Measurements from ENCODE around the gene TICAM2. TPM values are rescaled to one million over a fixed set of nuclear protein-coding genes. Genes with fewer than 3 reads are reported as not detected.

Gene TICAM2
- total RNA-seq, 1 donor from 2014 or later = 2.1 TPM

DNA sequence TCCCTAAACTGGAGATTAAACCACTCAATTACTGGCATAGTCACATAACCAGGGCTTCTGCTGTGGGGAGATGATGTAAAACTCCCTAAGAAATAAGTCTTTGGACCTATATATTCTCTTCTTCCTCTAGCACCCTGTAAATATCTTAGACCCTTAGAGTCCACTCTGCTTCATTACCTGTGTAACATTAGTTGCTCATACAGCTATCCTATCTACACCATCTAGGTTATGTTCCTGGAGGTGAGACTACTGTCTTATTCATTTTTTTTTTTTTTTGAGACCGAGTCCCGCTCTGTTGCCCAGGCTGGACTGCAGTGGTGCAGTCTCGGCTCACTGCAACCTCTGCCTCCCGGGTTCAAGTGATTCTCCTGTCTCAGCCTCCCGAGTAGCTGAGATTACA is 9.6 kb upstream of the TICAM2 start:
- no peak for DNase-seq (ENCODE audit: low spot score)
- no peak for ATAC-seq

- DNase-seq (ENCODE audit: low spot score) (no peak), ATAC-seq (peak; percentile 50)
Observed at GRCh38 chr5:115607935-115608334, 5.7 kb upstream of the TICAM2 start.

GRCh38 chr5:115605436-115605835 is 3.2 kb upstream of the TICAM2 start:
- ATAC-seq (no peak), DNase-seq (ENCODE audit: low spot score) (no peak)

DNA sequence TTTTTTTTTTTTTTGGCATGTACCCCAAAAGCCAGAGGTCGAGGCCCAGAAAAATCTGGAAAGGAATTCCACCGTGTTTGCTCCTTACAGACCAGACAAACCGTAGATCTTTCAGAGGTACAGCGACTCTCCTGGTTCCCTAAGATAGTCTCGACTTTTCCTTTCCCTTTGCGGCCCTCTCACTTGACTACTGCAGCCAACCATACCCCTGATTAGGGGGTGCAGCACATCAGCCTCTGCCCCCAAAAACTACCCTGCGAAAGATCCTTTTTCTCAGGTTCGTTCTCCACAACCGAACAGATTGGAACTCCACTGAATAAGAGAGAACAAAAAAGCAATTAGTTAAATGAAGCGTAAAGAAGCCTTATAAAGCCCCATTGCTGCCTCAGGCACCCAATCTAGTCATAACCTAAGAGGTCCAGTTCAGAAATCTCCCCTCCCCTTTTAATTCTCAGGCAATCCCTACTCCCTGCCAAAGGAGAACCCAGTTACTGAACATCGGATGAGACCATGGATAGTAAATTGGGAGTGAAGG is 379 bp upstream of the TICAM2 start:
- ATAC-seq (no peak), DNase-seq (ENCODE audit: low spot score) (no peak)

- DNase-seq (ENCODE audit: low spot score) = no peak
Observed at GRCh38 chr5:115600766-115601165, 1.5 kb downstream of the TICAM2 start.

GRCh38 chr5:115599924-115600323 is 2.4 kb downstream of the TICAM2 start:
- no peak for DNase-seq (ENCODE audit: low spot score)
- ATAC-seq = no peak

More at GRCh38 chr5:115600766-115601165, 1.5 kb downstream of the TICAM2 start:
- no peak for ATAC-seq

DNA sequence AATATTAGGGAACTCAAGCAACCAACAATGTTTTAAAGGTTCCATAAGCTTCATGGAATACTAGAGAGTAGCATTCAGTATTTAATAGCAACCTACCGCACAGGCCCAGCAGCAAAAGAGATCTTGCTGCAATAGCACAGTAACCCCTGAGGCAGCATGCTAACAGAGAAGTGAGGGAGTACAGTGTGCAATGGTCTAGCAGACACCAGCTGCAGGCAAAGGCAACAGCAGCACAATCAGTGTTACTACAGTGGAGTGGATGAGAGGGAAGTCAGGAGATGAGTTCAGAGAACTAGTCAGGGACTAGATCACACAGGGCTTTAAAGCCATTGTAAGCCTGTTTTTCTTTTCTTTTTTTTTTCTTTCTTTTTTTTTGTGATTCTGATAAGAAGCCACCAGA is 2.8 kb downstream of the TICAM2 start:
- ATAC-seq (peak; percentile 11), DNase-seq (ENCODE audit: low spot score) (no peak)

DNA sequence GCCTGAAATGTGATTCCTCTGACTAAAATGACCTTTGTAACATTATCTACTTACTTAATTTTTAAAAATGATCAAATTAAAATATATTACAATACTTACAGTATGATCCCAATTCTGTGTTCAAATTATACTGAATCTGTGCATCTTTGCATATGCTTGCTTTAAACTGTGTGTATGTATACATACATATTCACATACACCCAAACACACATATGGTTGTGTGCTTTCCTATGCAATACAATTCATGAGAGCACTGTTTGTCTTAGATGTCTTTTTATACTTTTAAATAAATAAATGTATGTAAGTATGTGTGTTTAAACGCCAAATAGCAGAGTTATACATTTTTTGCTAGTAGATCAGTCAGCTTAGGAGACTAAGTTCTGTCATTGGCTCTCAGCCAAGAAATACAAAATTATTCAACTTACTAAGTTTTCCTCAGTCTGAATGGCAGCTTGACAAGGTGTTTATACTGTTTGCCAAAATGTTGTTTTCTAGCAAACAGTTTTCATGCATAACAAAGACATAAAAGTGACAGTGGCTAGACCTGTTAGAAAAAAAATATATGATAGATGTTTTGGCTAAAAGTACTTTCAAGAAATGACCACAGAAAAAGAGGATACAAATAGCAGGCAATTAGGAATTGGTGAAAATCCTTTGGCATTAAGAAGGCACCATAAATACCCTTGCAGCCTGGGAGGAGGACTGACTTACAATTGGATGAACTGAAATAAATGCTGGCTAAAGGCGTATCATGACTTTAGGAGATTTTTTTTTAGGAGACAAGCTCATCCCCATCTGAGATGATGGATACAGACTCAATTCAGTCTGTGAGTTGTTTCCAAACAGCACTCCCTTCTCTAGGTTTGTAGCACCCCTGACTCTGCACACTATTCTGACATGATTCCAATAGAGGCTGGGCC is 7.9 kb downstream of the TICAM2 start:
- ATAC-seq (no peak), DNase-seq (ENCODE audit: low spot score) (no peak)

GRCh38 chr5:115589043-115589442 is 13.2 kb downstream of the TICAM2 start:
- ATAC-seq (no peak), DNase-seq (ENCODE audit: low spot score) (no peak)

- no peak for DNase-seq (ENCODE audit: low spot score)
Observed at GRCh38 chr5:115588640-115589039, 13.6 kb downstream of the TICAM2 start.

DNA sequence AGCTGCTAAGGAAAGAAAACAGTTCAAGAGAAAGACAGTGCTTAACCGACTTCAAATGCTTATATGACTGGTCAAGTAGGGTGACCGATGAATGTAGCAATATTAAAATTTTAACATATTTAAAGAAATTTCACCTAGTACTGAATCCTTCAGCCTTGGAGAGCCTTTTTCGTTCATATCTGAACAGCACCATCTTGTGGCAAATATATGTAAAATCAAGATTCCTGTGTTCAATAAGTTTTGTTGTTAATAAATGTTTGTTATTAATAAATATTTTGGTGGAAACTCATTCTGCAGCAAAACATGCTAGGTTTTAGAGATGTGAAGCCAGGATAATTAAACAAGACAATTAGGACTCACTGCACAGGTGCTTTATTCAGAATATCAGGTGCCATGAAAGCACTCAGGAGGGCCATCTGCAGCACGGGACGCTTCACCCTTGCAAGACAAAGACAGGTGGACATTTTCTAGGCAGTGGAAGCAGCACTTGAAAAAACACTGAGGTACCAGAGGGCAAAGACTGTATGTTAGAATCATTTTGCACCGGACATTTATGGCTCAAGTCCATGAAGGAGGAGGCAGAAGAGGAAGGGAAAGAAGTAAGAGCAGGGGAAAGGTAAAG is 15.6 kb downstream of the TICAM2 start:
- DNase-seq (ENCODE audit: low spot score) (no peak), ATAC-seq (peak; percentile 64)

More at GRCh38 chr5:115588640-115589039, 13.6 kb downstream of the TICAM2 start:
- ATAC-seq = no peak

DNA sequence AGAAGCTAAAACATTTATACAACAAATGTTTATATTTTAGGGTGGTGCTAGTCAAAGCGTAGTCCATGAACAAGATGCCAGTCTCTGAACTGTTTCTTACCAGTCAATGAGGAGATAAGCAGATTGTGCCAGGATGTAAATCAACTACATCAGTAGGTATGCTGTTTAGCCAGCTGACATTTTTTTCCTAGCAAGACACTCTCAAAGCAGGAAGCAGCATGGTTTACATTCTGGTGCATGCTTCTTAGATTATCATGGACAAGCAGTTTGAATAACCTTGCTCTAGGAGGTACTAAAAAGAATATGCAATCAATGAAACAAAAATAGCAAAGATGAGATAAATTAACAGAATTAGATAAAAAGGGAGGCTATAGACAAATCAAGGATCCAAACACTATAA is 17.0 kb downstream of the TICAM2 start:
- no peak for DNase-seq (ENCODE audit: low spot score)
- no peak for ATAC-seq

- no peak for DNase-seq (ENCODE audit: low spot score)
- no peak for ATAC-seq
Observed at GRCh38 chr5:115584501-115584900, 17.8 kb downstream of the TICAM2 start.

- DNase-seq (ENCODE audit: low spot score) = no peak
- ATAC-seq = no peak
Observed at GRCh38 chr5:115583474-115583873, 18.8 kb downstream of the TICAM2 start.

DNA sequence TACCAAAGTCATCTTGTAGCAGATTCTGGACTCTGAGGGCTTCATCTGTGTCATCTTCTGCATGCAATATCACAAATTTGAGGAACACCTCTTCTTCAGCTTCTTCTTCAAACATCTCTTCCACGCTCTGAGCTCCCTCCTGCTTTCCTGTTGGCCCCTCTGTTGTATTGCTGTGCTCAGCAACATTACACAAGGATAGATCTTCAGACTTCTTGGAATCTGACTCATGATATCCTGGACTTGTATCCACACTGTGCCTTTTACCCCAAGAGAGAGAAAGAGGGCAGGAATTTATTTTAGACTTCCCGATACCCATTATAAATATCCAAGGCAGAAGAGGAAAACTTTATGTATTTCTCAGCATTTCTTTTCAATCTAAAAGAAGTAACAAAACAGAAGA is 21.3 kb downstream of the TICAM2 start:
- ATAC-seq (no peak), DNase-seq (ENCODE audit: low spot score) (no peak)

DNA sequence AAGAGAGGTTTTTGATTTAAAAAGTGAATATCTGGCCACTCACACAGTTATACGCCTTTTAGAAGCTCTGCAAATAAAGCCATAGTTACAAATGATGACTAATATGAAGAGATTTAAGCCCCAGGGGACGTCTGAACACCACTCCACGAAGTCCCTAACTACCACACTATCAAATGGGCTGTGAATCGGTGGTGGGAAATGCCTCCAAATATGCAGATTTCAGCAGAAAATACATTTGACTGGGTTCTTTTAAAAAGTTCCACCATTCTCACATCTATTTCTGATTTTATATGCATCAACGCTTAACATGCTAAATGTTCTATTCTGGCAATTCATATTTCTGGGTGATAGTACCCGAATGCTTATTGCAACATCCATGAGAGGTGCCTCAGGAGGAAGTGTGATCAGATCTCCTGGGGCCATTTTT is 22.5 kb downstream of the TICAM2 start:
- no peak for ATAC-seq
- DNase-seq (ENCODE audit: low spot score) = no peak

GRCh38 chr5:115579216-115579615 is 23.1 kb downstream of the TICAM2 start:
- DNase-seq (ENCODE audit: low spot score) (no peak), ATAC-seq (no peak)

DNA sequence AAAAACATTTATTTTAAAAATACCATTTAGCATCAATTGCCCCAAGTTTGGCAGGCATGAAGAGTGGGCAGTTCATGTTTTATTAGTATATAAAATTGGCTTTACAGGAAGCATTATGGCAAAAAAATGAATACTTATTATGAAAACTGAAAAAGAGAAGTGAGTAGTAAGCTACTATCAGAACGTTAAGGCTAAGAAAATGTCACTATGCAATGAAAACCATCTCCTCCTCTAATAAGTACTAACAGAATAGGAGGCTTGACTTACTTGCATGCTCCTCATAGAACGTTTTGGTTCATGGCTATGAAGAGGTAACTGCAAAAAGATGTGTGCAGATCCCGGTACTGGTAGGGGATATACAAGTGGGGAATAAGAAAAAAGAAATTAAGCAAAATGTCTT is 23.6 kb downstream of the TICAM2 start:
- ATAC-seq = no peak
- DNase-seq (ENCODE audit: low spot score) = no peak

GRCh38 chr5:115577741-115578140 is 24.5 kb downstream of the TICAM2 start:
- no peak for ATAC-seq
- DNase-seq (ENCODE audit: low spot score) = no peak

DNA sequence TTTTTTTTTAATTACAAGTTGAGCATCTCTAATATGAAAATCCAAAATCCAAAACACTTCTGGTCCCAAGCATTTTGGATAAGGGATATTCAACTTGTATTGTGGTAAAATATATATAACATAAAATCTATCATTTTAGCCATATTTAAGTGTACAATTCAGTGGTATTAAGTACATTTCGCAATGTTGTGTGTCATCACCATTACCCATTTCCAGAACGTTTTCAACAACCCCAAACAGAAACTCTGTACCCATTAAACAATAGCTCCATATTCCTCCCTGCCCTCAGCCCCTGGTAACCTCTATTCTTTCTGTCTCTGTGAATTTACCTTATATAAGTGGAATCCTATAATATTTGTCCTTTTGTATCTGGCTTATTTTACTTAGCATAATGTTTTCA is 24.9 kb downstream of the TICAM2 start:
- no peak for DNase-seq (ENCODE audit: low spot score)
- no peak for ATAC-seq

DNA sequence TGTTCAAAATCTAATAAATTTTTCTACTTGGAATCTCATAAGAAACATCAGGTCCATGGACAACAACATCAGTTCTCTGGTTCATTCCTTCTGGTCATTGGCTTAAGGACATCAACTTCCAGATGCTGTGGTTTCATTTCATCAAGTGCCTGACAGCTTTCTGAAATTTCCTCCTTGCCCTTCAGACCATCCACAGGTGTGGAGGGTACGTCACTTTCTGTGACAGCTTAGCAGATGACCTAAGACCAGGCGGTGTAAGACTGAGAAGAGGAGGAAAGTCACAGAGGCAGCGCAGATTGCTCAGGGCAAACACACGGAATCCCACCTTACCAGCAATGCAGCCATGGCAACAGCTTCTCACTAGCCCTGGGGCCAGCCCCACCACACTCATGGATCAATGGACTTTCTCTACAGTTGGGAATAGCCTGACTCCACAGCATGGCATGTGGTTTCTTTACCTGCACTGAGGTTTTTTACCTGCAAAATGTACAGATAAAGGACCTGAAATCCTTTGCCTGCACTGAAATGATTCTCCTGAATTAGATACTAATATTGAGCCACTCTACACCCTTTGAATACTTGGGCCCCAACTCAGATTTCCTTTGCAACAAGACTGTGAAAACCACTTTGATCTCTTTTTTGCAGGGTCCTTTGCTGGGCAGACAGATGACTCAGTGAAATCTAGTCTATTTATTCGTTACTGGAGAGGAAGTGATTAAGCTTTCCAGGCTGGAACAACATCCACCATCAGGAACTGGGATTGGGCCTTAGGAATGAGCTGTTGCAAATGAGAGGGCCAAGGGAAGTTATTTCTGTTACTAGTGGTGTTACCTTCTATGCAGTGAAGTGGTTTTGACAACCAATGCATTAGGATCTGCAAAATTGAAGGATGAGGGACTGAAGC is 26.9 kb downstream of the TICAM2 start:
- ATAC-seq = no peak
- no peak for DNase-seq (ENCODE audit: low spot score)
